Peyer's patch (tissue), 4 donors: ENCODE results near the gene CHRNA5.

Source experiments
- POLR2A ChIP-seq, 2 donors: fragments of 450-650 bp; IDR thresholded peaks; one replicate each; pipeline ENCODE4 v1.5.1; 2017; ENCODE audit warnings: antibody characterized with exemption in 2 of 2, mild to moderate bottlenecking in 2 of 2, moderate library complexity in 2 of 2
- TF ChIP-seq, protein P1 (sequence below), 6 experiments: fragments of 450-650 bp in 4 of 6; fragments of 200-600 bp in 2 of 6; sonication (generic) in 1 of 6; IDR thresholded peaks; one replicate each; pipeline ENCODE4 v1.5.1; 2017 to 2019; ENCODE audit warnings: antibody characterized with exemption in 6 of 6, mild to moderate bottlenecking in 3 of 6, moderate library complexity in 1 of 6

DNA sequence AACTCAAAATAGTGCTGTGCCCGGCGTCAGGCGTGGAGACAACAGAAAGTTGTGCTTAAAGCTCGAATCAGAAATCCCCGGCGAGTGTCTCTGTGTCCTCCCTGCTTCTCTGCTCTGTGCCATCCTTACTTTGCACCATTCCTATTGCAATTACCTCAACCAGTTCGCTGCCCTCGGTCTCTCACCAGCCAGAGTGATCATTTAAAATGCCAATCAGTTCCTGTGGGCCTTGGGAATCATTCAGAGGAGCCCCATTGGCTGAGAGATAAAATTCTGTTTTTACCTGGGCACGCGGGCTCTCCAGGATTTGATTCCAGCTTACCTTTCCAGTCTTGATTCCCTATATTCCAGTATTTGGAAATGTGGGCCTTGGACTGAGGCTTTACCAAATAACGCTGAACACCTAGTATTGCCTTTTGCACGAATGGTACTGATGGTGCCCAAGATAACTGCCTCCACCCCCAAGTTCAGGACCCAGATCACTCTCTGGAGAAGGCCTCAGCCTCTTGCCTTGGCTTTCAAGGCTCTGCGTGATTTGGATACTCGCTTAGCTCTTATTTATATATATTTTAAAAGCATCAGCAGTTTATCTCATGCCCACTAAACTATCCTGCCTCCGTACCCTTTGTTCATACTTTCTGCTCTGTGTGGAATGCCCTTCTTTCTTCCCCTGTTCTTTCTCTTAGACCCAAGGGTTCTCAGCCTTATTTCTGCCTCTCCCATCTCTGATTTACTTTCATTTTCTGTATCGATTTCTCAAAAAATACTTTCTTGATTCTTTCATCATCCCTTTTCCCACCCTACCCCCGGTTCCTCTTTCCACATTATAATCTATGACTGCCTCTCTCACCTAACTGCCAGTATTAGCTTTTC is 24.2 kb upstream of the CHRNA5 start:
- TF ChIP-seq POLR2A (IDR thresholded peaks at IDR 0.05) = no peak
- TF ChIP-seq, protein P1, sequence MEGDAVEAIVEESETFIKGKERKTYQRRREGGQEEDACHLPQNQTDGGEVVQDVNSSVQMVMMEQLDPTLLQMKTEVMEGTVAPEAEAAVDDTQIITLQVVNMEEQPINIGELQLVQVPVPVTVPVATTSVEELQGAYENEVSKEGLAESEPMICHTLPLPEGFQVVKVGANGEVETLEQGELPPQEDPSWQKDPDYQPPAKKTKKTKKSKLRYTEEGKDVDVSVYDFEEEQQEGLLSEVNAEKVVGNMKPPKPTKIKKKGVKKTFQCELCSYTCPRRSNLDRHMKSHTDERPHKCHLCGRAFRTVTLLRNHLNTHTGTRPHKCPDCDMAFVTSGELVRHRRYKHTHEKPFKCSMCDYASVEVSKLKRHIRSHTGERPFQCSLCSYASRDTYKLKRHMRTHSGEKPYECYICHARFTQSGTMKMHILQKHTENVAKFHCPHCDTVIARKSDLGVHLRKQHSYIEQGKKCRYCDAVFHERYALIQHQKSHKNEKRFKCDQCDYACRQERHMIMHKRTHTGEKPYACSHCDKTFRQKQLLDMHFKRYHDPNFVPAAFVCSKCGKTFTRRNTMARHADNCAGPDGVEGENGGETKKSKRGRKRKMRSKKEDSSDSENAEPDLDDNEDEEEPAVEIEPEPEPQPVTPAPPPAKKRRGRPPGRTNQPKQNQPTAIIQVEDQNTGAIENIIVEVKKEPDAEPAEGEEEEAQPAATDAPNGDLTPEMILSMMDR (IDR thresholded peaks at IDR 0.05) = no peak
